NCI-H1092 treated with DMSO at 0.1 percent for 48 hours (cell line): ENCODE data around the gene SPDYC.
"Not testable (repeated sequence)": the region's sequence is repeated elsewhere in the genome, so short reads cannot be mapped to it uniquely, and the experiment has no call there.

Source experiments
- DNase-seq: peaks from one replicate; lab custom pipeline; 2025; lab: John Stamatoyannopoulos, UW

Gene SPDYC

DNA sequence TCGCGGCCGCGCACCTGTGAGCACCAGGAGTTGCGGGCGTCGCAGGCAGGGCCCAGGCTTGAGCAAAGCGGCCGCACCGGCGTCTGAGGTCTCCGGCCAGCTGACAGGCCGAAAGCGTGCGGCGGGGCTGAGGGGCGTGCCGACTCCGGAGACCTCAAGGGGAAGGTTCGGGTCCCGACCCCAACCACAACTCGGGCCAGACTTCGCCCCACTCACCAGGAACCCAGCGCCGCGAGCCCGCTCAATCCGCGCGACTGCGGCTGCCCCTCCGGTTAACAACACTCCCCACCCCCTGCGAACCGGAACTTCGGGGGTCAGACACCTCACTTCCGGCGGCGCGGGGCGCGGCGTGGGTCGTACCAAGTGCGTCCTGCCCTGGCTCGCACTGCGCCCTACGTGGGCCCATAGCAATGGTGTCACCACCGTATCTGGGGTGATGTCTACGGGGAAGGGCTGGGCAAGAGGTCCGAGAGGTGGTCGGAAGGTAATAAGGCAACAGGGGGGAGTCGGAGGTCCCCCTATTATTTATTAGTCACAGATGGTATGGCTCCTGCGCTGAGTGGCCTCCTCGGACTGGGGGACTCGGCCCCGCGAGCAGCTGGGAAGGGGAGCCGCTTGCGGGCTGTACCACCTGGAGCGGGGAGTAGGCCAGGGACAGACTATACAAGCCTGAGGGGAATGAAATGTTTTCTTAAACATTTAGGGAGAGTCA is 35.6 kb upstream of the SPDYC start, which contains the start of gene SYVN1:
SYVN1 (minus strand) TSS at position 280 of the 712 bp plus-strand sequence. CDS start 918 bp downstream, outside the sequence.
- DNase-seq, result peak; percentile 99

DNA sequence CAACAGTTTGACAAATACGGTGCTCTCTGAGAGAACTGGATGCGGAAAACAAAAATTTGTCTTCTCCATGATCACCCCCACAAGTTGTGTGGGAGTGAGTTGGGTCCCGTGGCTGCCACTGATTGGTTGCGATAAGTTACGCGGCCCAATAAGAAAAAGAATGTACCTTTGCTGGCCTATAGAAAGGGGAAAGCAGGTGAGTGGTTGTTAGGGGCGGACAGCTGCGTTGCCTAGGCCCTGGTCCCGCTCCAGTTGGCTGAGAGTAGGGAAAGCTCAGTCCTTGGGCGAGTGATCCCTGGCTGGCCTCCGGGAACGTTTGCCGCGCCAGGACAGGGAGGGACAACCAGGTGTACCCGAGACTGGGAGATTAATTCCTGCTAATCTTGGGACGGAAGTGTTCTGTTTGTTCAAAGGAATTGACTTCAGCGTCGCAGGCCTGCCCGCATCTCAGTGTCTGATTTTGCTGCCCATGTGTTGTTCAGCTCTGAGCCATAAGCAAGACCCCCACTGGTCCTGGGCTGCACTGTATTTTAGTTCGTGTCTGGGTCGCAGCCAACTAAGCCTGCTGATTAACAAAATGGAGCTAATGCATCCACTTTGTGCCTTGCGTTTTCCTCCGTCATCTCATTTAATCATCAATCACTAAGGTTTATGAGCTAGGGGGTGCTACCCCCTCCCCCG is 34.9 kb upstream of the SPDYC start:
- DNase-seq, result peak; percentile 100

DNA sequence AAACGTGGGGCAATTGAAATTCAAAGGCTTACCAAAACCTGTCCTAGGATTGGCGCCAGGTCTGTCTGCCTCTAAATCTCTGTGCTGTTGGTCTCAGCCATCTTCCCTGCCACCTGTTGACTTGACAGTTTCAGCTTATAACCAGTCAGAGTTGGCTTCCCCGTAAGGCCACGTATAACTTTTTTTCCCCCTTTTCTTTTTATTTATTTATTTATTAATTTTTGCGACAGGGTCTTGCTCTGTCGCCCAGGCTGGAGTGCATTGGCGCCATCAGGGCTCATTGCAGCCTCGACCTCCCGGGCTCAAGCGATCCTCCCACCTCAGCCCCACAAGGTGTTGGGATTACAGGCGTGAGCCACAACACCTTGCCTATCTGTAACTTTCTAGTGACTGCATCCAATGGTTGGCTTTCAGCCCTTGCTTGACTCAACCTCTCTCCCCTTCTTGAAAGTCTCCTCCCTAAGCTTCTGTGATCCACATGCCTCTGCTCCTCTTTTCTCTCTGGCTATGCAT is 34.3 kb upstream of the SPDYC start:
- no peak for DNase-seq

DNA sequence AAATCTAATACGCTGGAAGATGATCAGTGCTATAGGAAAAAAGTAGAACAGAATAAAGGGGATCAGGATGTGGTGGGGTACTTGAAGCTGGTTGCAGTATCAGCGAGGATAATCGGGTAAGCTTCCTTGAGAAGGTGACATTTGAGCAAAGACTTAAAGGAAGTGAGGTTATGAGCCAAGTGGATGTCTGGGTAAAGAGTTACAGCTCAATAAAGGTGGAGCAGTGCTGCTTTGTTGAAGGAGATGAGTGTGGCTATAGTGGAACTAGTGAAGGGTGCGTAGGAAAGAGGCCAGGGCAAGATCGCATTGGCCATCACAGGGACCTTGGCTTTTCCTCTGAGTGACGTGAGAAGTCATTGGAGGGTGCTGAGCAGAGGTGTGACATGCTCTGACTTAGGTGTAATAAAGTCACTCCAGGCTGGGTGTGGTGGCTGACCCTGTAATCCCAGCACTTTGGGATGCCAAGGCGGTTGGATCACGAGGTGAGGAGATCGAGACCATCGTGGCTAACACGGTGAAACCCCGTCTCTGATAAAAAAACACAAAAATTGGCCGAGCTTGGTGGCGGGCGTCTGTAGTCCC is 33.4 kb upstream of the SPDYC start:
- no peak for DNase-seq

DNA sequence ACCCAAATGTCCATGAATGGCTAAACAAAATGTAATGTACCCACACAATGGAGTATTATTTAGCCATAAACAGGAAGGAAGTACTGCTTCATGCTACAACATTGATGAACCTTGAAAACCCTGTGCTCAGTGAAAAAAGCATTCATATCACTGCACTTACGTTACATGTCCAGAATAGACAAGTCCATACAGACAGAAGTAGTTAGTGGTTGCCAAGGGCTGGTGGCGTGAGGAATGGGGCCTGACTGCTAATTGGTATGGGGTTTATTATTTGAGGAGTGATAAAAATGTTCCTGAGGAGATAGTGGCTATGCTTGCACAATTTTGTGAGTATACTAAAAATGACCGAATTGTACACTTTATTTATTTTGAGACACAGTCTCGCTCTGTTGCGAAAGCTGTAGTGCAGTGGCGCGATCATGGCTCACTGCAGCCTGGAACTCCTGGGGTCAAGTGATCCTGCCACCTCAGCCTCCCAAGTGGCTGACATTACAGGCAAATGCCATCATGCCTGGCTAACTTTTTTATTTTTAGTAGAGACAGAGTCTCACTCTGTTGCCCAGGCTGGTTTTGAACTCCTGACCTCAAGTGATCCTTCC is 28.0 kb upstream of the SPDYC start:
- DNase-seq, result no peak

DNA sequence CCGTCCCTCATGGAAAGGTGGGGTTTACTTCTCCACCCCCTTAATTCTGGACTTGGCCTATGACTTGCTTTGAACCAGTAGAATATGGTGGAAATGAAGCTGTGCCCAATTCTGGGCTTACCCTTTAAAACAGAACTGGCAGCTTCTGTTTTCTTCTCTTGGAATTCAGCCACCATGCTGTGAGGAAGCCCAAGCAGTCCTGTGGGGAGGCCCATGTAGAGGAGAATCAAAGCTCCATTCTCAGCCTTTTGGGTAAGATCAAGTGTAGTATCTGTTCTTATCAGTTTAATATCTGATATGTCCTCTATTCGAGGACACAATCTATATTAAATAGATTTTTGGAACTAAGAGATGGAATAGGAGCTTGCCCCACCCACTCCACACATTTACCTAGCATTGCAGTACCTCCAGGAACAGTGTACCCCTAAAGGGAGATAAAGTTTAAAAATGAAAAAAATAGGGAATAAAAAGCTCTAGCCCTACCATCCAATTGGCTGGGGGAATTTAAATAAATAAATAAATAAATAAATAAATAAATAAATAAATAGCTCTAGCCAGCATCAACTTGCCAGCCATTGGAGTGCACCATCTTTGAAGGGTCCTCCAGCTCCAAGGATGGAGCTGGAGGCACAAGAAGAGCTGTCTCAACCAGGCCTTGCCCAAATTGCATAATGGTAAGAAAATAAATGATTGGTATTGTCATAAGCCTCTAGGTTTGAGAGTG is 22.5 kb upstream of the SPDYC start:
- DNase-seq, result no peak

DNA sequence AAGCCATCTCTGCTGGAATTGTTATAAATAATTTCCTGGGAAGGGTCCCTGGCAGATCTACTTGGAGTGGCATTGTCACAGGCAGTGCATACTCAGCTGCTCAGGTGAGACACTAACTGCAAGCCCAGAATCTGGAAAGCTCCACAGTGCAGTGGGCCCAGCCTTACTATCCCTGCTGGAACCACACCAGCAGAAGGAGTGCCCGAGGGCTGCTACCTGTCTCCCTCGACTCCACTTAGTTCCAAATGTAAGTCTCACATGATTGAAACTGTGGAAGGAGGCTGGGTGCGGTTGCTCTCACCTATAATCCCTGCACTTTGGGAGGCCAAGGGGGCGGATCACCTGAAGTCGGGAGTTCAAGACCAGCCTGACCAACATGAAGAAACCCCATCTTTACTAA is 21.4 kb upstream of the SPDYC start:
- no peak for DNase-seq

DNA sequence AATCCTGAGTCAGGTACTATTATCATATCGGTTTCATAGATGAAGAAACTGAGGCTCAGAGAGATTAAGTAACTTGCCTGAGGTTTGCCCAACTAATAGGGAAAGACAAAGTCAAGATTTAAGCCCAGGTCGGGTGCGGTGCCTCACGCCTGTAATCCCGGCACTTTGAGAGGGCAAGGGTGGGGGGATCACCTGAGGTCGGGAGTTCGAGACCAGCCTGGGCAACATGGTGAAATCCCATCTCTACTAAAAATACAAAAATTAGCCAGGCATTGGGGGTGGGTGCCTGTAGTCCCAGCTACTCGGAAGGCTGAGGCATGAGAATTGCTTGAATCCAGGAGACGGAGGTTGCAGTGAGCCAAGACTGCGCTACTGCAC is 19.9 kb upstream of the SPDYC start:
- DNase-seq, result not testable (repeated sequence)

DNA sequence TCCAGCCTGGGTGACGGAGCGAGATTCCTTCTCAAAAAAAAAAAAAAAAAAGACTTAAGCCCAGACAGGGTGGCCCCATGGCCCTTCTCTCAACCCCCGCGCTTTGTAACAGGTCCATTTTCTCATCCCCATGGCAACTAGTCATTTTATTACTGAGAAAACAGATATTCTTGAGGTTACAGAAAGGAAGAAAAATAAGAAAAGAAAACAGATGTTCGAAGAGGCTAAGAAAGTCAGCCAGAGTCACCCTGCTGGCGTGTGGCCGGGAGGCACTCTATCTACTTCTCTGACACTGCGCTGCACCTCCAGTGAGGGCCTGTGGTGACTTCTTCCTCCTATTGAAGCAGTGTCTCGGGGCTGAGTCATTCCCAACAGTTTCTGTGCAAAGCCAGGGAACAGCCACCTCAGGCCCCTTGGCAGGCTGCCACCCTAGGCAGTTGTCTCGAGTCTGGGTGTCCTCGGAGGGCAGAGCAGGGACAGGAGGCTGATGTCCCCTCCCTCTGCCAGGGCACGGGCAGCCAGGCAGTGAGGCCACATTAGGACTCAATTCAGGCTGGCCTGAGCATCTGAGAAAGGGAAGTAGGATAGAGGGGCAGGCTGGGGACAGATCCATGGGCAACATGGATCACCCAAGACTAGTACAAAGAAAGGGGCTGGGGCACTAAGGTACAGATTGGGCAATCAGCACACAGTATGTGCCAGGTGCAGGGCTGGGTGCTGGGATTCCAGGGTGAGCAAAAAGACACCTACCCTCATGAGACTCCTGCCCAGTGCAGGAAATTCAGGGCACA is 19.3 kb upstream of the SPDYC start:
- DNase-seq, result peak; percentile 4

DNA sequence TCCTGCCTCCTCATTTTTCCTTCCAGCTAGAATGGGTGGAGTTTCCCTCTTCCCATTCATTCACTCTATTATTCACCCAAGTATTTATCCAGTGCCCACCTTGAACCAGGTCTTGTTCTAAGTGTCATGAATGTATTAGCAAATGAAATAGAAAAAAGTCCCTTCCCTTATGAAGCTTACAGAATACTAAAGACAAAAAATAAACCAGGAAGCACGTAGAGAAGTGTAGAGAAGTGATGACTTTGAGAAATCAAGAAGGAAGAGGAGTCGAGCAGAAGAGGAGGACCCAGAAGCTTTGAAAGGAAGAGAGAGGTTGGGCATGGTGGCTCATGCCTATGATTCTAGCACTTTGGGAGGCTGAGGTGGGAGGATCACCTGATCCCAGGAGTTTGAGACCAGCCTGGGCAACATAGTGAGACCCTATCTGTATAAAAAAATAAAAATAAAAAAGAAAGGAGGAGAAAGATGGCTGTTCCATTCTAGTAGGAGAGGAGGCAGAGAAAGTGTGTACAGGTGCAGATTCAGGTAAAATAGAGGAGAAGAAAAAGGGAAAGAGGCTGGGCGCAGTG is 18.6 kb upstream of the SPDYC start:
- DNase-seq, result no peak

DNA sequence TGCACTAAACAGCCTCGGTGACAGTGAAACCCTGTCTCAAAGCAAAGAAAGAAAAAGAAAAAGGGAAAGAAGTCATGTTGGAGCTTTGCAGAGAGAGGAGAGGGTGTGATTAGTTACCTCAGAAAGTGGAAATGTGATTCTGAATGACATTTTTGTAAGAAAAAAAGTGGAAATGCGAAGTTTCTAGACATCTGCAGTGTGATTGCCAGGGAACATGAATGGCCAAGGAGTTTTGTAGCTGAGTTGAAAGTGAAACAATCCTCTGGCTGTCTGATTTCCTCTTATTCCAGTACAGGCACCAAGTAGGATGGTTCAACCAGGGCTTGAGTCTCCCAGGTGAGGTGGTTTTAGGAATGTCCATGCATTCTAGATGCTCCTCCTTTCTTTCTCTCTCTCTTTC is 17.9 kb upstream of the SPDYC start:
- no peak for DNase-seq

DNA sequence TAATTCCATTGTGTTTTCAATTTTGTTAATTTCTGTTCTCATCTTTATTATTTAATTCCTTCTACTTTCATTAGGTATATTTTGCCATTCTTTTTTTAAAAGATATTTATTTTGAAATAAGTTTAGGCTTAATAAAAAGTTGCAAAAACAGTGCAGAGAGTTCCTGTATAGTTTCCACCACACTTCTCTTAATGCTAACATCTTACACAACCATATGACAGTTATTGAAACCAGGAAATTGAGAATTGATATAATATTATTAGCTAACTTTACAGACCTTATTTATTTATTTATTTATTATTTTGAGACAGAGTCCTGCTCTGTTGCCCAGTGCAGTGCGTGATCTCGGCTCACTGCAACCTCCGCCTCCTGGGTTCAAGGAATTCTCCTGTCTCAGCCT is 13.8 kb upstream of the SPDYC start:
- DNase-seq, result no peak

DNA sequence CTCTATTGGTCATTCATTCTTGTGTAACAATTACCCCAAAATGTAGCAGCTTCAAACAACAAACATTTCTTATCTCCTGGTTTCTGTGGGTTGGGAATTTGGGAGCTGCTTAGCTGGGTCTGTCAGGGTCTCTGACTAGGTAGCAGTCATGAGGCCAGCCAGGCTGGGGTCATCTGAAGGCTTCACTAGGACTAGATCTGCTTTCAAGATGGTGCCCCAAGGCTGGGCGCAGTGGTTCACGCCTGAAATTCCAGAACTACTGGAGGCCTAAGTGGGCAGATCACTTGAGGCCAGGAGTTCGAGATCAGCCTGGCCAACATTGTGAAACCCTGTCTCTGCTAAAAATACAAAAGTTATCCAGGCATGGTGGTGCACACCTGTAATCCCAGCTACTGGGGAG is 13.1 kb upstream of the SPDYC start:
- no peak for DNase-seq

DNA sequence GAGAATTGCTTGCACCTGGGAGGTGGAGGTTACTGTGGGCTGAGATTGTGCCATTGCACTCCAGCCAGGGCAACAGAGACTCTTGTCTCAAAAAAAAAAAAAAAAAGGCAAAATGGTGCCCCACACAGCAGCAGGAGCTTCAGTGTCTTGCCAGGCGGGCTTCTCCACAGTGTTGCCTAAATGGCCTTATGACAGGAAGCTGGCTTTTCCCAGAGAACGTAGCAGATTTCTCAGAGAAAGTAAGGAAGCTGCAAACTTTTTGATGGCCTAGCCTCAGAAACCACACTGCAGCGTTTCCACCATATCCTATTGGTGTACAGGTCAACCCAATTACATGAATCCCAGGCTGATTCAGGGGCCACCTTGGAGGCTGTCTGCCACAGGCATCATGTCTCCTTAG is 12.7 kb upstream of the SPDYC start:
- no peak for DNase-seq

DNA sequence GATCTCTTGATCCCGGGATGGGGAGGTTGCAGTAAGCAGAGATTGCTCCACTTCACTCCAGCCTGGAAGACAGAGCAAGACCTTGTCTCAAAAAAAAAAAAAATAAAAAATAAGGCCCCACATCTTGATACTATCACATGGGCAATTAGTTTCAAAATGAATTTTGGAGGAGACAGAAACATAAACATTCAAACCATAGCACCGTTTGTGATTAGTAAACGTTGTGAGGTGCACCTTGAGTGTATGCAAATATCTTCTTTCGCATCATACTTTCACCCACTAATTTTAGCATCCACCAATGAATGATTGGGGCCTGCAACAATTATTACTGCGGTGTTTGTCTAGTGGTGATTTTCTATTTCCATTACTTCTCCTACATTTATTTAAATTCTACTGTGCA is 11.0 kb upstream of the SPDYC start:
- DNase-seq, result no peak

DNA sequence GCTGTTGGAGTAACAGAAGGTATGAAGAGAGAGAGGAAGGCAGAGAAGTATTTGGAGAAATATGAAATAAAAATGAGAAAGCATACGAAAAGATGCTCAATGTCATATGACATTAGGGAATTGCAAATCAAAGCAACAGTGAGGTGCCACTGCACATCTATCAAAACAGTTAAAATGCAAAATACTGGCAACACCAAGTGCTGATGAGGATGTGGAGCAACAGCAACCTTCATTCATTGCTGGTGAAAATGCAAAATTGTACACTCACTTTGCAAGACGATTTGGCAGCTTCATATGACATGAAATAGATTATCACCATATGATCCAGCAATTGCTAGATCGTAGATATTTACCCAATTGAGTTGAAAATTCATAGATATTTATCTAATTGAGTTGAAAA is 9.4 kb upstream of the SPDYC start:
- DNase-seq, result no peak

DNA sequence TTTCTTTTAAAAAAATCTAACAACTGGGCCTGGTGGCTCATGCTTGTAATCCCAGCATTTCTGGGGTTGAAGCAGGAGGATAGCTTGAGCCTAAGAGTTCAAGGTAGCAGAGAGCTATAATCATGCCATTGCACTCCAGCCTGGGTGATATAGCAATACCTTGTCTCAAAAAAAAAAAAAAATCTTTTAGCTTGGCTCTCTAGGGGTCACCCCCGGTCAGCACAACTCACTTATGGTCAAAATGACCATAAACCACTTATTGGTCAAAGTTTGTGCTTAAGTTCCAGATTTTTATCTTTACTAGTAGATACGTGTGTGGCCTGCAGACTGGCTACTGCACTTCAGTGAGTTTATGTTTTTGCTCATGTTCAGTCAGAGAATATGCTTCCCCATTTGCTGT is 6.3 kb upstream of the SPDYC start:
- DNase-seq, result no peak

DNA sequence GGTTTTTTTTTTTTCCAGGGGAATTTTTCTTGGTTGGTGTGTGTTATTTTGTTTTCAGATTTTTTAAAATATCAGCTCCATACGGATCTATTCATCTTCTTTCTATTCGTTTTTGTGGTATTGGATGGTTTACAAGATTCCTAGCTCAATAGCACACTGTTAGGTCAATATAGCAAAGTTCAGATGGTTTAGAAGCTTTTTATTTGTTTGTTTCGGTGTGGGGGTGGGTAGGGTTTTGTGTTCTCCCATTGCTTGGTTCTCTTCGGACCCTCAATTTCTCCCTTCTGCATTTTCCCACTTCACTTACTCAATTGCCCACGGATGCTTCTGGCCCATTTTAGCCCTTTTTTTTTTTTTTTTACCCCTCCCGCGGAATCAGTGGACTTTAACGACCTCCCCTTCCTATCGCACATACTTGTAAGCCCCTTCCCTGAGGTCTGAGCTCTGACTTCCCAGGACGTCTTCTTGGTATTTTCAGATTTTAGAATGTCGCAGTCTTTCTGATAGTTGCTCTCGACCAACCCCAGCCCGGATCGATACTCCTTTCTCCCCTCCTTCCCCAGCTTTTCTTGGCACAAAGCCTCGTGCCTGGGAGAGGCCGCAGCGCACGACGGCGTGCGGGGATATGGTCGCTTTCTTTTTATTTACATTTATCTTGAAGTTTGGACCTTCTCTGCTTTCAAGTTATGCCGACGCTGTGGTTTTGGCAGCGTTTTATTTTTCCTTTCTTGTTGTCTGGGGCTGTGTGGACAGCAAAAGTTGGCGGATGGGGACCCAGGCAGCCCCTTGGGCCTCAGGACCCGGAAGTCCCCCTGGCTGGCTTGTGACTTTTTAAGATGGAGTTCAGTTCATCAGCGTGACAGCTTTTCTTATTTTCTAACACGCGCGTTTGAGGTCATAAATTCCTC is 4.4 kb upstream of the SPDYC start:
- no peak for DNase-seq

DNA sequence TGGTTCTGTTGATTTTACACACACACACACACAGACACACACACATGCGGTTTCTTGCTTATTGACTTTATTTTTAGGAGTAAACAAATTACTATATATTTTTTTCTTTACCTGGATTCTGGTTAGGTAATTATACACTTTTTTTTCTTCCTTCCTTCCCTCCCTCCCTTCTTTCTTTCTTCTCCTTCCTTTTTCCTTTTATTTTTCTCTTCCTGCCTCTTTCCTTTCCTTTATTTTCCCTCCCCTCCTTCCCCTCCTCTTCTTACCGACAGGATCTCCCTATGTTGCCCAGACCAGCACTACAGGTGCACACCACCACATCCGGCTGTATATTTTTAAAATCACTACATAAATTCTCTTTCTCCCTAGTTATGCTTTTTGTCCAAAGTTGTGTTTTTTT is 3.1 kb upstream of the SPDYC start:
- DNase-seq, result no peak

DNA sequence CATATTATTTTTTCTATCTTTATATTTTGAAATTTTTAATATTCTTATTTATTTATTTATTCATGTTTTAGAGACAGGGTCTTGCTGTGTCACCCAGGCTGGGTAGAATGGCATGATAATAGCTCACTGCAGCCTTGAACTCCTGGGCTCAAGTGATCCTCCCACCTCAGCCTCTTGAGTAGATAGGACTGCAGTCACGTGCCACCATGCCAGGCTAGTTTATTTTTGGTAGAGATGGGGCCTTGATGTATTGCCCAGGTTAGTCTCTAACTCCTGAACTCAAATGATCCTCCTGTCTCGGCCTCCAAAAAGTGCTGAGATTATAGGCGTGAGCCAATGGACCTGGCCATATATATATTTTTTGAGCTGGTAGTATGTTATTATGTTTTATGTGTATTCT is 2.4 kb upstream of the SPDYC start:
- no peak for DNase-seq
